ENCODE results near the gene ADCY9. TPM values are rescaled to one million over a fixed set of nuclear protein-coding genes. Genes with fewer than 3 reads are reported as not detected.
A peak's percentile ranks its signal among the peaks of the same experiment; 100 is the strongest.

ADCY9 gene
- polyA plus RNA-seq, 2 of the 4 experiments (the other 2 are of a cell fraction), result 6.2 to 7.6 TPM

DNA sequence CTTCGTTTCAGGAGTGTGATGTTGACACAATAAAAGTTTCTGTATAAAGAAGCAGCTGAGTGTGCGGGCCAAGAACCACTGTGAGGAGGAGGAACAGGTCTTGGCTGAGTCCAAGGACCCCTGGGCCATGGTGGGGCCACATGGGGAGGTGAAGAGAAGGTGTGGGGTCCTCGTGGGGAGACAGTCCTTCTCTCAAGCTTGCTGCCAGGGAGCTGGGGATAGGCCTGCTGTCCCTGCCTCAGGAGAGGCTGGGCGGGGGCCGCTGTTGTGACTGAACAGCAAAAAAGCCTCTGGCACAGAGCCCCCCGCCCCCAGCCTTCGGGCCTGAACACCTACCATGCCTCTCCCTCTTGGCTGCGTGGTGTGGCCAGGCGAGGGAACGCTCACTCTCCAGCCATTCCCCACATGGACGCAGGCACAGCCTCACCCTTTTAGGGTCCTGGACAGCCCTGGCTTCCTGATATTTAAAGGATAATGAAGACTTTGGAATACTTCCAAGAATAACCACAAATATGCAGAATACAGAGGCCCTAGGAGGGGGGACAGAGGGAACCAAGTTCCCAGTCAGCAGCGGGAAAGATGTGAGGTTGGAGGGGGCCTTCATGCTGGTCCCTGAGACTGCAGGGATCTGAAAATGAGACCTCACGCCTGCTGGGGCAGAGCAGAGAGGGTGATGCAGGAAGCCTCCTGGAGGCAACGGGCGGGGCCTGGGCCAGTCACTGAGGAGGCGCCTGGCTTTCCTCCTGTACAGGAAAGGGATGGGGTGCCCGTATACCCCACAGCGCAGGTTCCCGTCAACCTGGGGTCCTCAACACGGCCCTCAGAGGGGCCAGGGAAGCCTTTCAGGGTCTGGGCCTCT lies 135.8 kb downstream of the ADCY9 start:
- WGBS (ENCODE audit: missing lambda C conversion rate), result 83% methylated on average over 20 of the region's 20 CpGs
- ChIA-PET POLR2A (no interaction called here), CTCF (interaction anchor here (0.8 to 5.5 kb wide), 9 partner anchors 10 to 282 kb away, joined by 3 to 83 read pairs (median 8); no protein-coding TSS in a partner anchor)
- H3K27ac ChIP-seq, result peak overlapping the region in 1 of 2 experiments; percentile 59; a peak in 3 of 6 replicates
- TF ChIP-seq CHD2 (IDR thresholded peaks at IDR 0.05; ENCODE audit: low read length, partially characterized antibody) (no peak), POLR2AphosphoS2 (conservative IDR thresholded peaks at IDR 0.05; ENCODE audit: low read length) (no peak), ZNF302 (CRISPR knock-in tag; IDR thresholded peaks at IDR 0.05) (no peak), BHLHE40 (IDR thresholded peaks at IDR 0.05; ENCODE audit: low read depth, low read length) (no peak), NFE2L2 (conservative IDR thresholded peaks at IDR 0.05; ENCODE audit: low read length) (no peak), ZSCAN20 (CRISPR knock-in tag; IDR thresholded peaks at IDR 0.05) (no peak), MAFK (IDR thresholded peaks at IDR 0.05; ENCODE audit: partially characterized antibody) (no peak), RARB (CRISPR knock-in tag; IDR thresholded peaks at IDR 0.05) (no peak), FOSL2 (IDR thresholded peaks at IDR 0.05) (no peak), FOSL2 (CRISPR knock-in tag; IDR thresholded peaks at IDR 0.05) (no peak), NPAS2 (CRISPR knock-in tag; IDR thresholded peaks at IDR 0.05; ENCODE audit: borderline replicate concordance) (no peak), SMC3 (IDR thresholded peaks at IDR 0.05) (no peak)
- no peak for DNase-seq (ENCODE audit: low read depth in 1 of 2, low spot score in 1 of 2)
- ATAC-seq, result no peak
- H3K4me1 ChIP-seq, result peaks cover 11% of the 10 kb centered on the region; the same call in 2 of the 3 replicates
- H3K4me2 ChIP-seq, result no peak overlapping the region
- H3K9me3 ChIP-seq, result no peaks in the 10 kb centered on the region
- no peak overlapping the region for H3K4me3 ChIP-seq
- FAIRE-seq, result no peak

DNA sequence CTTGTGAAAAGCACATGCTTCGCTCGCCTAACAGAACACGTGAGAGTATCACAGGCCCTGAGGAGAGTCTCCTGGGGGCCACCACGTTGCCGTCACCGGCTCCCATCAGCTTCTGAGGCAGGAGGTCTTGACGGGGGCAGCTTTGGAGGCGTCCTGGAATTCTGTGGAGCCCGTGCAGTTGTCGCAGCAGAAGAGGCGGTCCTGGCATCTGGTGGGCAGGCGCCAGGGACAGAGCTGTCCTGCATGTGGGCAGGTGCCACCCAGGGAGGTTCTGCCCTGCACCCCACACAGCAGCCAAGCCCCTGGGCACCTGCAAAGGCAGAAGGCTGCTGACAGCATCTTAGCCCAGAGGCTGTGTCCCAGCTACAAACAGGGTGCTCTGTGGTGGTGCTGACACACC lies 136.7 kb downstream of the ADCY9 start:
- TF ChIP-seq EHMT2 (IDR thresholded peaks at IDR 0.05; ENCODE audit: low read depth) (no peak), POLR2A (IDR thresholded peaks at IDR 0.05; ENCODE audit: low read length) (no peak), POLR2AphosphoS2 (conservative IDR thresholded peaks at IDR 0.05; ENCODE audit: low read length) (no peak), JUN (IDR thresholded peaks at IDR 0.05) (no peak), MYC (IDR thresholded peaks at IDR 0.05; ENCODE audit: borderline replicate concordance, low read length) (no peak), RARB (CRISPR knock-in tag; IDR thresholded peaks at IDR 0.05) (no peak), MAZ (IDR thresholded peaks at IDR 0.05; ENCODE audit: borderline replicate concordance, low read depth, low read length) (no peak), ZC3H11A (IDR thresholded peaks at IDR 0.05) (no peak), HDAC2 (IDR thresholded peaks at IDR 0.05) (no peak), MAFK (IDR thresholded peaks at IDR 0.05; ENCODE audit: partially characterized antibody) (no peak), CHD4 (IDR thresholded peaks at IDR 0.05; ENCODE audit: borderline replicate concordance) (no peak)
- TF ChIP-seq, protein P1, sequence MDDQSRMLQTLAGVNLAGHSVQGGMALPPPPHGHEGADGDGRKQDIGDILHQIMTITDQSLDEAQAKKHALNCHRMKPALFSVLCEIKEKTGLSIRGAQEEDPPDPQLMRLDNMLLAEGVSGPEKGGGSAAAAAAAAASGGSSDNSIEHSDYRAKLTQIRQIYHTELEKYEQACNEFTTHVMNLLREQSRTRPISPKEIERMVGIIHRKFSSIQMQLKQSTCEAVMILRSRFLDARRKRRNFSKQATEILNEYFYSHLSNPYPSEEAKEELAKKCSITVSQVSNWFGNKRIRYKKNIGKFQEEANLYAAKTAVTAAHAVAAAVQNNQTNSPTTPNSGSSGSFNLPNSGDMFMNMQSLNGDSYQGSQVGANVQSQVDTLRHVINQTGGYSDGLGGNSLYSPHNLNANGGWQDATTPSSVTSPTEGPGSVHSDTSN (IDR thresholded peaks at IDR 0.05), result no peak
- no peak for ATAC-seq
- Histone ChIP-seq H3K27ac (no peak overlapping the region), H3K4me2 (no peak overlapping the region), H3K4me1 (peaks cover 11% of the 10 kb centered on the region; the same call in 2 of the 3 replicates), H3K9me3 (no peaks in the 10 kb centered on the region), H3K4me3 (no peak overlapping the region)
- no peak for FAIRE-seq
- POLR2A ChIA-PET, result no interaction called here
- DNase-seq (ENCODE audit: low read depth in 1 of 2, low spot score in 1 of 2), result no peak
- CTCF ChIA-PET, result interaction anchor here (1.4 to 5.5 kb wide), 5 partner anchors 10 to 283 kb away, joined by 3 to 64 read pairs (median 7); no protein-coding TSS in a partner anchor
- 90% methylated on average over 12 of the region's 12 CpGs for WGBS (ENCODE audit: missing lambda C conversion rate)

DNA sequence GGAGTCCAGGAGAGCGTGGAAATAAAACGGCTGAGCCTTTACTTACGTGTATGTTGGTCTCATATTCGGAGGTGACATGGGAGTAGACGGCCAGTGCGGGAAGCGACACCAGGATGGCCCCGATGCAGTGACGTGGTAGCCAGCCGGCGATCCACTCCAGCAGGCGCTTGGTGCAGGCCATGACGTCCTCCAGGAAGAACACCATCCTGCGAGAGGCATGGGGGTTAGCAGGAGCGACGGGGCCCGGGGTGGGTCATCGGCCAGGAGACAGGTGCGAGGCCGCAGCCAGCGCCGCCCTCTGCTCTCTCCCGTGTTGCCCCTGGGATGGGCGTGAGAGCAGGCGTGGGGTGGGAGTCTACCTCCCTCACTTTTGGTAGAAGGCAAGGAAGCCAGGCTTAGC lies 137.2 kb downstream of the ADCY9 start:
- 96% methylated on average over 25 of the region's 25 CpGs for WGBS (ENCODE audit: missing lambda C conversion rate)
- Histone ChIP-seq H3K9me3 (no peaks in the 10 kb centered on the region), H3K4me1 (peaks cover 11% of the 10 kb centered on the region; the same call in 2 of the 3 replicates), H3K27ac (no peak overlapping the region), H3K4me2 (no peak overlapping the region), H3K4me3 (no peak overlapping the region)
- ATAC-seq (no peak), FAIRE-seq (no peak), DNase-seq (ENCODE audit: low read depth in 1 of 2, low spot score in 1 of 2) (no peak)
- TF ChIP-seq, protein P2, sequence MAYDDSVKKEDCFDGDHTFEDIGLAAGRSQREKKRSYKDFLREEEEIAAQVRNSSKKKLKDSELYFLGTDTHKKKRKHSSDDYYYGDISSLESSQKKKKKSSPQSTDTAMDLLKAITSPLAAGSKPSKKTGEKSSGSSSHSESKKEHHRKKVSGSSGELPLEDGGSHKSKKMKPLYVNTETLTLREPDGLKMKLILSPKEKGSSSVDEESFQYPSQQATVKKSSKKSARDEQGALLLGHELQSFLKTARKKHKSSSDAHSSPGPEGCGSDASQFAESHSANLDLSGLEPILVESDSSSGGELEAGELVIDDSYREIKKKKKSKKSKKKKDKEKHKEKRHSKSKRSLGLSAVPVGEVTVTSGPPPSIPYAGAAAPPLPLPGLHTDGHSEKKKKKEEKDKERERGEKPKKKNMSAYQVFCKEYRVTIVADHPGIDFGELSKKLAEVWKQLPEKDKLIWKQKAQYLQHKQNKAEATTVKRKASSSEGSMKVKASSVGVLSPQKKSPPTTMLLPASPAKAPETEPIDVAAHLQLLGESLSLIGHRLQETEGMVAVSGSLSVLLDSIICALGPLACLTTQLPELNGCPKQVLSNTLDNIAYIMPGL (CRISPR knock-in tag; IDR thresholded peaks at IDR 0.05; ENCODE audit: borderline replicate concordance), result no peak
- TF ChIP-seq ZFP36 (IDR thresholded peaks at IDR 0.05; ENCODE audit: borderline replicate concordance, partially characterized antibody), result no peak
- CTCF ChIA-PET, result interaction anchor here (0.5 to 5.5 kb wide), 5 partner anchors 10 to 283 kb away, joined by 3 to 64 read pairs (median 7); no protein-coding TSS in a partner anchor
- POLR2A ChIA-PET, result no interaction called here

All from A549 (cell line).